ENCODE measurements around the gene RNASE4.
"Not testable (repeated sequence)": the region's sequence is repeated elsewhere in the genome, so short reads cannot be mapped to it uniquely, and the experiment has no call there.

RNASE4 gene, protein sequence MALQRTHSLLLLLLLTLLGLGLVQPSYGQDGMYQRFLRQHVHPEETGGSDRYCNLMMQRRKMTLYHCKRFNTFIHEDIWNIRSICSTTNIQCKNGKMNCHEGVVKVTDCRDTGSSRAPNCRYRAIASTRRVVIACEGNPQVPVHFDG

DNA sequence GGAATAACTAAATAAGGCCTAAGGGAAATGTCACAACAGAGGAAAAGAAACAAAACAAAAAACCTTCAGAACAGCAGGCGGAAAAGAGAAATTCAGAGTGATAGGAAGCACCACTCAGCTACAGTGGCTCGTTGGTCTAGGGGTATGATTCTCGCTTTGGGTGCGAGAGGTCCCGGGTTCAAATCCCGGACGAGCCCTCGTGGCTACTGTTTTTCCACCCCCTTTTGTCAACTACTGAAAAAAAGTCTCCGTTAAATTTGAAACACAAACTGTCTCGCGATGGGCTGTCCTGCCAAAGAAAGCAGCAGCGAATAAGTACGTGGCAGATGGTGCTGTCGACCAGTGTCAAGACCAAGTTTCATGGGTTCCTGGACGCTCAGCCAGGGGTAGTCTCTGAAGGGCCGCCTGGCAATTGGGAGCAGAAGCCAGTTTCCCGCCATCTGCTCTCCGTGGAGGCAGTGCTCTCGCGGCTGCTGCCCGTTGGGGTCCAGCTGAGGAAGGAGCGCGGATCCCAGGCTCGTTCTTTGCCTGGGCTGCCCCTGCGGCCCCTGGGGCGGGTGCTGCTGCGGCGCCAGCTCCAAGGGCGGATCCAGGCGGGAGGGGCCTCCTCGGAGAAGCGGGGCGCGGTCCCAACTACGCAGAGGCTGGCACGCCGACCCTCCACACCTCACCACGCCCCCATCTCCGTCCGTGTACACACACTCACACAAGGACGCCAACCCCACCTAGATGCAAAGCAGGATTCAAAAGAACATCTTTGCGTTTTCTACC, at the start of gene RNASE4:
Gene RNASE4, plus strand, starts transcription at position 670 of the 771 bp plus-strand sequence. CDS start 14,812 bp downstream, outside the sequence.
- peak; percentile 76 for DNase-seq

DNA sequence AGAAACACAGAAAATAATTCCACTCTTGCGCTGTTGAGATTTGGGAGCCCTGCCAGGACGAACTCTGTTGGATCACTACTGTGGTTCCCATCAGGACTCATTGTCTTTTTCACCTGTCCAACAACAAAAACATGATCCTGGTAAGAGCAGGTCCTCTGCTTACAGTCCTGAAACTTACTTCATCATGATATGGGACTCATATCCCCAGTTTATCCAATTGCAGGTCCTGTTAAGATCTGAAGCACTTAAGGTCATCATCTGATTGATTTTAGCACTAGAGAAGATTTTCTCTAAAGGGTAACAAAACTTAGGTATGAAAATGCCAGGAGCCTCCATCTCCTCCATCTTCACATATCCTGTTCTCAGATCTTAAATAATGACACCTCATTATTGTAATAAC, 42.8 kb upstream of the RNASE4 start, which contains the start of gene OR6S1:
Gene OR6S1, minus strand, starts transcription at position 101 of the 400 bp plus-strand sequence. Its CDS starts 0 bp downstream, at position 101.
- no peak for DNase-seq

DNA sequence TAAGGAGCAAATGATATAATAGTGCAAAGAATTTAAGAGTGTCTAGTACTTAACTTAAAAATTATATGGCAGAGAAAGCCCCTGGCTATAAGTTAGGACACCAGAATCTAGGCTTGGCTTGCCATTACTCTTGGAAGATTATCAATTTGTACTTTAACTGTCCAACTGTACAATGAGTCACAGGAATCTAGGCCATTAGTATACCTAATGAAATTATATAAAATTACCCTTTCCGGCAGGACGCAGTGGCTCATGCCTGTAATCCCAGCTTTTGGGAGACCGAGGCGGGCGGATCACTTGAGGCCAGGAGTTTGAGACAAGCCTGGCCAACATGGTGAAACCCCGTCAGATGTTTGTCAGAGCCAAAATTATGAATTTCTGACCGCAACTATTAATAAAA, 42.2 kb upstream of the RNASE4 start:
- DNase-seq = no peak

DNA sequence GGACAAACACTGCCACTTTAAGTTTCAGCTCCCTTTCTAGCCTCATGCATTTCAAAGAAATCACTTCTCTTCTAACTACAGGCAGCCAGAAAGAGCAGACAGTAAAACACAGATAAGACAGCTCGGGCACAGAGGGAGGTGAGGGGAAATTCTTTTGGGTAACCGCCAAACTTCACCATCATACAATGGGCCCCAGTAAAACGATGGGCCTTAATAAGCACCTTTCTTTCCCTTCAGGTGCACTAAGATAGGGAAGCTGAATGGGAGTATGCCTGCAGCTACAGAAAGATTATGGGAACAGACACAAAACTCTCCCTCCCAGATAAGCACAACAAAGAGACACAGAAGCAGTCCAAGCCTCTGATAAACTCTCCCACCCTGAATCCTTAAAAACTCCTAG, 41.6 kb upstream of the RNASE4 start:
- DNase-seq = not testable (repeated sequence)

DNA sequence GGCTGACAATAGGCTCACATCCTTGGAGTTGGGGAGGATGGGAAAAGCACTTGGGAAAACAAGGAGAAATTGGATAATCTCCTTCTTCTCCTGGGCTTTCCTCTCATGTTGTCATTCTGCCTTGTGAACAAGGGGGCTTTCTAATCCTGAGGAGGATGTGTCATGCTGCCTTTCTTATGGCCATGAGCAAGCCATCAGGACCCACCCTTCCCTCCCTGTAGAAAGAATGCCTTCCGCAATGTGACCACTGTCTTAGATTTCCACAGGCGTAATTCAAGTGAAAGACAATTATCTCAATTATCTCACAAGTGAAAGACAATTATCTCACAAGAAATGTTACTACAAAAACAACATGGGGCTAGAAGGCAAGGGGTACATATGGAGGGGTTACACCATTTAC, 39.8 kb upstream of the RNASE4 start:
- no peak for DNase-seq

DNA sequence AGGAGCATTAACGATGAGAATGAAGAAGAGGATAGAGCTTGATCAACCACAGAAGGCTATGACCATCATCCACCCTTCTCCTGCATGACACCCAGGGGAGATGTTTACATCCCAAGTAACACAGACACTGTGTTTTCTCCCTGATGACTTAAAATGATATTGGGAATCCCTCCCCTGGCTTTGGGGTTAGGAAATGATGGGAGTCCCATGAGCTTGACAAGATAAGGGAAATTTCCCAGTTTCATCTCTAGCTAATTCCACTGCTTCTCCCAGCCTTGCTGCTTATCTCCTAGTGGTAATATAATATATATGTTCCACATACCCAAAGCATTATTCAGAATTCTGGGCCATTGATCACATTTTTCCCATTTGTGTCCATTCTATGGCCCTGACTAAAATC, 38.9 kb upstream of the RNASE4 start:
- no peak for DNase-seq

DNA sequence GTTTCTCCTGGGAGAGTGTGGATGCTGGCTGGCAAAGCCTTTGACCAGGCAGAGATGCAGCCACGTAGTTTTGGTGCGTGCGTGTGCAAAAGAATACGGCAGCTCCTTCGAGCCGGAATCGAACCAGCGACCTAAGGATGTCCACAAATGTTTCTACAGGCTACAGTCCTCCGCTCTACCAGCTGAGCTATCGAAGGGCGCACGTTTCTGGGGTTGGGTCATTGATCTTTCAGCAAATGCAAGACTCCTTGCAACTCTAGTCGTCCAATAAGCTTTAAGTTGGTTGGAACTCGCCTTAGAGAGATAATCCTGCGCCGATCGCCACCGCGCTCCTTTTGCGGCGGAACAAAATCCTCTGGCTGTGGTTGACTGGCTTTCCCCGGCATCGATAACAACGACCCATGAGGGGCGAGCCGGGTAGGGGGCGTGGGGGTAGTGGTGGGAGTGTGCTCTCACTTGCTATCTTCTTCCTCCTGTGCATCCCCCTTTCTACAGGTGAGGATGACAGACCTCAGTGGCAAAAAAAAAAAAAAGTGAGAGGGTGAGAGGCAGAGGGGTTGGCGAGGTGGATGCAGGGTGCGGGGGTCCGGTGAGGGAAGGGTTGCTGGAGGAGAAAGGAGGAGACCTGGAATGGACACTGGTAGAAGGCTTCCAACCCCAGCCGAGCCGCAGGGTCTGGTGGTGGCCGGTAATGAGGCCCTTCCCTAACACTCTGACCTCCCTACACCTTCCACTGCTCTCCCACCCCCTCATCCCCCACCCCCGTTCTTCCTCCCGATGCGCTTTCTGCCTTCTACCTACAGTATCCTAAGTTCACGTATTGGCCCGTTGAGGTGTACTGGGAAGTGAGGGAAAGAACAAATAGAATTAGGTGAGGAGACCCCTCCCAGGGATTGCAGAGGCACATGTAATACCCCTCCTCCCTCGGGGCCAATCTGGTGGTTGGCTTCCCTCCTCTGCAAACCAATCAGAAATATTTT, 31.1 kb upstream of the RNASE4 start:
- DNase-seq = peak; percentile 17

DNA sequence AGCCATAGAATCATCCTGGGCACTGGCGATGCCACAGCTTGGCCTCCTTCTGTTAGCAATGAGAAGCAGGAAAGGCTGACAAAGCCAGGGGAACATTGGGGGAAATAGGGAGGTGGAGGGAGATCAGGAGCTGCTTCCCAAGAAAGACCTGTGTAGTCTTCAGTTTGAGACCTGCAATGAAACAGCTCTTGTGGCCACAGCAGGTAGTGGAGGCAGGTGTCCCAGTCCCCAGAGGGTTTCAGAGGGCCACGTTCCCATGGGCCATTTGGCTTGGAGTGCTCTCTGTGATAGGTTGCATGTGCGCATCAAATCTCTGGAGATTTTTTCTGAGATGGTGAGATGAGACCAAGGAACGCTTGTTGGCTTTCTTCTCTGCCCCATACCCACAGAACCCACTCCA, 28.5 kb upstream of the RNASE4 start:
- DNase-seq = no peak

DNA sequence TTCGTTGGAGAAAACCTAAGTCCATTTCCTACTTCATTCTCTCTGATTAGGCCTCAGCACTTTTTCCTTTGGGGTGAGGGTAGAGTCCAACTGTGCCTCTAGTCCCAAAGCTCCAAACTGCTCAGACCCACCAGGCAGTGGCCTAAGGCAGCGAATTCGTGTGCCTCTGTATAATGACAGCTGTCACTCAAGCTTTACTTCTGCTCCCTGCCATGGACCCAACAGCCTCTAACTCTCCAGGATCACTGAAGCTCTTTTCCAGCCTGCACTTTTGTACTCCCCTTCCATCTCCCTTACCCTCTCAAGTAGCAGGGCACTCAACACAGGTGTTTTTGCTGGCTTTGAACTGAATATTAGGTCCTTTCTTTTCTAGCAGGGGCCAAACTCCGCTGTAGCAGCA, 28.1 kb upstream of the RNASE4 start:
- no peak for DNase-seq

DNA sequence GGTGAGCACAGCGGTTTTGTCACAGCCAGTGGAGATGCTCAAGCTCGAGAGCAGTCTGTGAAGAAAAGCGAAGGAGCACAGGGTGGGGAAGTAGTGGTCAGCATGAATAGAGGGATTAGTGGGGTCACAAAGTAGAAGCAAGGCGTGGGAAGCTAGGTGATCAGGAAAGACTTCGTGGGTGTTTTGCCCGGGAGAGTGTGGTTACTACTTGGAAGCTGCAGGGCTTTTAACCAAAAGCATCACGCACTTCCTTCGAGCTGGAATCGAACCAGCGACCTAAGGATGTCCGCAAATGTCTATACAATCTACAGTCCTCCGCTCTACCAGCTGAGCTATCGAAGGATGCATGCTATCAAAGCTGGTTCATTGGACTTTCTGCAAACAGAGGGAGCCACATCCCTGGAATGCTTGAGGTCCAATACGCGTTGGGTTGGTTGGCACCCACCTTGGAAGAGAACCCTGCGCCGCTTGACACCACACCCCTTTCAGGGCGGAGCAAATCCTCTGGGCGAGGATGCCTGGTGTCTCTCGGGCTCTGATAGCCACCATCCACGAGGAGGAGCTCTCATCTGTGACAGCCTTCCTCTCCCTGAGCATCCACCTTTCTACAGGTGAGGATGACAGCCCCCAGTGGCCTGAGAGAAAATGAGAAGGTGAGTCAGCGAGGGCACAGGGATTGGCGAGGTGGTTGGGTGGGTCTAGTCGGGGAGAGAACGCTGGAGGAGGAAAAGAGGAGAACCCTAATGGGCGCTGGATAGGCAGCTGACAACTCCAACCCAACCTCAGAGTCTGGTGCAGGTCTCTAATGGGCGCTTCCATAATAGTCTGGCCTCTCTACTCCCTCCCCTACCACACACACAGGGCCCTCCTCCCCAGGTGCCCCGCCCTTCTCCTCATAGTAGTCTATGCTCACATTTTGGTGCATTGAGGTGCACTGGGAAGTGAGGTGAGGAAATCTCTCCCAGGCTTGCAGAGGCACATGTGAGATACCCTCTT, 26.8 kb upstream of the RNASE4 start:
- peak; percentile 58 for DNase-seq

DNA sequence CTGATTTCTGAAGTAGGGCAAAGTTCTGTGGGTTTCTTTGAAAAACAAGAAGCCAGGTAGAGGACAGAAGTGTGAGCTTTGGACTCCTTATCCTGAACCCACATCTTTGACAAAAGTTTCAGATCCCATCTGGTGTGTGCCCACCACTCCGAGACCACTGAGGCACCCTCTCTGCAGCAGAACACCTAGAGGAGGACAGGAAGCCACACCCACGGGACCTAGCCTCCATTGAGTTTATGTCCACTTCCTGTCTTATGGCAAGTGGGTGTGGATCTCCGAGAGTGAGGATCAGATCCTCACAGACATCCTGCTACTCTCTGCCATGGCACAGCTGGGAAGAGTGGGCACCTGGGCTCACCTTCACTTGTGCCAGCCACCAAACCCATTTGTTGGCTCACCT, 26.1 kb upstream of the RNASE4 start:
- DNase-seq = no peak

DNA sequence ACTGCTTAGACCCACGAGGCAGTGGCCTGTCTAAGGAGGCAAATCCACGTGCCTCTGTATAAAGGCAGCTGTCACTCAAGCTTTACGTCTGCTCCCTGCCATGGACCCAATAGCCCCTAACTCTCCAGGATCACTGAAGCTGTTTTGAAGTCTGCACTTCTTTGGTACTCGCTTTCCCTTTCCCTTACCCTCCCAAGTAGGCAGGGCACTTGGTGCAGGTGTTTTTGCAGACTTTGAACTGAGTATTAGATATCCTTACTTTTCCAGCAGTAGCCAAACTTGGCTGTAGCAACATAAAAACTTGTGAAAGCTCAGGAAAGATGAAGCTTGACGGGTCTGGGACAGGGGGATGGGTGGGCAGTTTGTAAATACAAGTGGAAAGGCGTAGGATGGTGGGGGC, 25.0 kb upstream of the RNASE4 start:
- no peak for DNase-seq

DNA sequence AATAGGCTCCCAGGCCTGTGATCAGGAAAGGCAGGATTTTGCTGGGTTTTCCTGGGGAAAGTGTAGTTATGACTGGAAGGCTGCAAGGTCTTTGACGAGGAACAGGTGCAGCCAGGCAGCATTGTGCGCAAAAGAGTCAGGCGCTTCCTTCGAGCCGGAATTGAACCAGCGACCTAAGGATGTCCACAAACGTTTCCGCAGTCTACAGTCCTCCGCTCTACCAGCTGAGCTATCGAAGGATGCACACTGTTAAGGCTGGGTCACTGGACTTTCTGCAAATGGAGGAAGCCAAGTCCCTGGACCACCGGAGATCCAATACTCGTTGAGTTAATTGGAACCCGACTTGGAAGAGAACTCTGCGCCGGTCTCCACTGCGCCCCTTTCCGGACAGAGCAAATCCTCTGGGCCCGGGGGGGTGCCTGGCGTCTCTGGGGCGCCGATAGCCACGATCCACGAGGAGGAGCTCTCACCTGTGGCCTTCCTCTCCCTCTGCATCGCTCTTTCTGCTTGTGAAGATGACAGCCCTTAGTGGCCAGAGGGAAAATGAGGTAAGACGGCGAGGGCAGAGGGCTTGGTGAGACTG, 24.5 kb upstream of the RNASE4 start:
- DNase-seq = no peak

DNA sequence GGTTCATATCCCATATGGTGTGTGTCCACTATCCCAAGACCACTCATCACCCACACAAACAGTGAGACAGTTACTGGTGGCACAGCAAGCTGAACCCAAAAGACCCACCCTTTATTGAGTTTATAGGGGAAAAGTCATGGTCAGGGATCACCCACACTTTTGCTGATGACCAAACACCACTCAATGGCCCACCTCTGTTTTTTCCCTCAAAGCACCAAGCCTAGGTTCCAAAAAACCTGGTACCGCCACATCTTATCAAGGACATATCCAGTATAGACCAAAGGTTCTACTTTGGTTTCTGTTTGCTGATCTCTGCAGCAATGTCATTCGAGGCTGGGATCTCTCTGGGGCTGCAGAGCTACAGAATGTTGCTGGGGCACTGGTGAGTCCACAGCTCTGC, 23.2 kb upstream of the RNASE4 start:
- no peak for DNase-seq

DNA sequence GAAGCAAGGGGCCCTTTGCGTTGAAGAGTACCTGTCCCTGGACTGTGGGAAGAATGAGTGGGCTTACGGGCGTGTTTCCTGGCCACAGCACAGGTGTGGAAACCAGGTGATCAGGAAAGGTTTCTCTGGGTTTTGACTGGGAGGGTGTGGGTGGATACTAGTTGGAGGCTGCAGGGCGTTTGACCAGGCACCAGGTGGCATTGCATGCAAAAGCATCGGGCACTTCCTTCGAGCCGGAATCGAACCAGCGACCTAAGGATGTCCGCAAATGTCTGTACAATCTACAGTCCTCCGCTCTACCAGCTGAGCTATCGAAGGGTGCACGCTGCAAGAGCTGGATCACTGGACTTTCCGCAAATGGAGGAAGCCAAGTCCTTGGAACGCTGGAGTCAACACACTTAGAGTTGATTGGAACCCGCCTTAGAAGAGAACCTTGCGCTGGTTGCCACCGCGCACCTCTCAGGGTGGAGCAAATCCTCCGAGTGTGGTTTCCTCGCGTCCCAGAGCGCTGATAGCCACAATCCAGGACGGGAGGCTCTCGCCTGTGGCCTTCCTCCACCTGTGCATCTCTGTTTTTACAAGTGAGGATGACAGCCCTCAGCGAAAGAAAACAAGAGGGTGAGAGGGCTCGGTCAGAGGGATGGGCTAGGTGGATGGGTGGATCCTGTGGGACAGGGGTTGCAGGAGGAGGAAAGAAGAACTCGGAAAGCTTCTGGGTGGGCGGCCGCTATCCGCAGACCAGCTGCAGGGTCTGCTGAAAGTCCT, 21.2 kb upstream of the RNASE4 start:
- DNase-seq = peak; percentile 80

DNA sequence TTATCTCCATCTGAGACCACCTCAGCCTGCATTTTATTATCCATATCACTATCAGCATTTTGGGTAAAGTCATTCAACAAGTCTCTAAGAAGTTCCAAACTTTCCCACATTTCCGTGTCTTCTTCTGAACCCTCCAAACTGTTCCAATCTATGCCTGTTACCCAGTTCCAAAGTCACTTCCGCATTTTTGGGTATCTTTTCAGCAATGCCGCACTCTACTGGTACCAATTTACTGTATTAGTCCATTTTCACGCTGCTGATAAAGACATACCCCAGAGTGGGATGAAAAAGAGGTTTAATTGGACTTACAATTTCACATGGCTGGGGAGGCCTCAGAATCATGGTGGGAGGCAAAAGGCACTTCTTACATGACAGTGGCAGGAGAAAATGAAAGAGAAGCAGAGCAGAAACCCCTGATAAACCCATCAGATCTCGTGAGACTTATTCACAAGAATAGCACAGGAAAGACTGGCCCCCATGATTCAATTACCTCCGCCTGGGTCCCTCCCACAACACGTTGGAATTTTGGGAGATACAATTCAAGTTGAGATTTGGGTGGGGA, 17.9 kb upstream of the RNASE4 start:
- not testable (repeated sequence) for DNase-seq

DNA sequence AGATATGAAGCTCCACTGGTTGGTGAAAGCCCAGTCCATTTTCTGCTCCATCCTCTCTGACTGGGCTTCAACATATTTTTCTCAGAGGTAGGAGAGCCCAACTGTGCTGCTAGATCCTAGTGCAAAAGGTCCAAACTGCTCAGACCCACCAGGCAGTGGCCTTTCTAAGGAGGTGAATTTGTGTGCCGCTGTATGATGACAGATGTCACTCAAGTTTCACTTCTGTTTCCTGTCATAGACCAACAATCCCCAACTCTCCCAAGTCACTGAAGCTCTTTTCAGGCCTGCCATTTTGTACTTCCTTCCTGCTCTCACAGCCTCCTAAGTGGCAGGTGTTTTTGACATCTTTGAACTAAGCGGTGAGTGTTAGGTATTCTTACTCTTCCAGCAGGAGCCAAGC, 16.4 kb upstream of the RNASE4 start:
- DNase-seq = no peak

DNA sequence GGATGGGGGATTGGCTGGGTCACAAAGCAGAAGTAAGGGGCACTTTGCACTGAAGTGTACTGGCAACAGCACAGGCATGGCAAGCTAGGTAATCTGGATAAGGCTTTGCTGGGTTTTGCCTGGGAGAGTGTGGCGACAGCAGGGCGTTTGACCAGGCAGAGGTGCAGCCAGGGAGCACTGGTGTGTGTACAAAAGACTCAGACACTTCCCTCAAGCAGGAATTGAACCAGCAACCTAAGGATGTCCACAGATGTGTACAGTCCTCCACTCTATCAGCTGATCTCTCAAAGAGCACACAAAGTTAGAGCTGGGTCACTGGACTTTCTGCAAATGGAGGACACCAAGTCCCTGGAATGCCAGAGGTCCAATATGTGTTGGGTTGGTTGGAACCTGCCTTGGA, 15.4 kb upstream of the RNASE4 start:
- DNase-seq = no peak

DNA sequence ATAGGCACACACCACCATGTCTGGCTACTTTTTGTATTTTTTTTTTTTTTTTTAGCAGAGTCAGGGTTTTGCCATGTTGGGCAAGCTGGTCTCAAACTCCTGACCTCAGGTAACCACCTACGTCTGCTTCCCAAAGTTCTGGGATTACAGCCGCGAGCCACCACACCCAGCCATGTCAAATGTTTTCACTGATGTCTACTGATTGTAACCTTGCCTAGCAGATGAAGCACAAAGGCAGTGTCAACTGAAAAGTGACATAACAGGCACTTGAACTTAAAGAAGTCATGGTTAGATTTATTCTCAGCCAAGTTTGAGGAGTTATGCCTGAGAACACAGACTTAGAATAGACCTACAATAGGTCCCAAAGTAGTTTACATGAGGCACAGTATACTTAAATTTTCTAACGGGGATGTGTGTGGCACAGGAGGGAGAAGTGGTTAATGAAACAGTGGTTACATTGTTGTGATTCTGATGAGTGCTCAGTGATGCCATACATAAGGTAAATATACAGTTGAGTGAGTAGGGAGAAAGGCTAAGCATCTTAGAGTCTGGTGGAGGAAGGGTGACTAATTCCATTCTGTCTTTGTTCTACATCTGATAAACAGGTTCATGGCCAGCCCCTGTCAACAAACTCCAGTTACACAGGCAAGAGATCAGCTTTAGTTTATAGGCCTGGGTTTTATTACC, 12.6 kb upstream of the RNASE4 start:
- DNase-seq = no peak

DNA sequence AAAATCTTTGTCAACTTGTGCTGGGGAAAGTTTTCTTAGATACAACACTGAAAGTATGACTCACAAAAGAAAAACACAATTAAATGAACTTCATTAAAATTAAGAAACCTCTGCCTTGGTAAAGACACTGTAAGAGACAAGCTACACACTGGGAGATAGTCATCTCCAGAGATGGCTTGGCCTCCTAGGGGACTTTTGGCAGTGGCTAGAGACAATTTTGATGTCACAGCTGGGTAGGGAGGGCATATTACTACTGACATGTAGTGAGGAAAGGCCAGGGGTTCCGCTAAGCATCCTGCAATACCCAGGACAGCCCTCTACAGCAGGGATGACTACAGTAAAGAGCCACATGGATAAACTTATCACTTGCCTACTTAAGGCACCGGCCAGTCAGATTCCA, 8.7 kb upstream of the RNASE4 start:
- DNase-seq = no peak
